NCI-H82 (cell line): ENCODE results near the gene LIPF.
"Not testable (repeated sequence)": the region's sequence is repeated elsewhere in the genome, so short reads cannot be mapped to it uniquely, and the experiment has no call there.

Experiments
- DNase-seq: peaks from one replicate; lab custom pipeline; 2025; lab: John Stamatoyannopoulos, UW

Gene LIPF, protein sequence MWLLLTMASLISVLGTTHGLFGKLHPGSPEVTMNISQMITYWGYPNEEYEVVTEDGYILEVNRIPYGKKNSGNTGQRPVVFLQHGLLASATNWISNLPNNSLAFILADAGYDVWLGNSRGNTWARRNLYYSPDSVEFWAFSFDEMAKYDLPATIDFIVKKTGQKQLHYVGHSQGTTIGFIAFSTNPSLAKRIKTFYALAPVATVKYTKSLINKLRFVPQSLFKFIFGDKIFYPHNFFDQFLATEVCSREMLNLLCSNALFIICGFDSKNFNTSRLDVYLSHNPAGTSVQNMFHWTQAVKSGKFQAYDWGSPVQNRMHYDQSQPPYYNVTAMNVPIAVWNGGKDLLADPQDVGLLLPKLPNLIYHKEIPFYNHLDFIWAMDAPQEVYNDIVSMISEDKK

DNA sequence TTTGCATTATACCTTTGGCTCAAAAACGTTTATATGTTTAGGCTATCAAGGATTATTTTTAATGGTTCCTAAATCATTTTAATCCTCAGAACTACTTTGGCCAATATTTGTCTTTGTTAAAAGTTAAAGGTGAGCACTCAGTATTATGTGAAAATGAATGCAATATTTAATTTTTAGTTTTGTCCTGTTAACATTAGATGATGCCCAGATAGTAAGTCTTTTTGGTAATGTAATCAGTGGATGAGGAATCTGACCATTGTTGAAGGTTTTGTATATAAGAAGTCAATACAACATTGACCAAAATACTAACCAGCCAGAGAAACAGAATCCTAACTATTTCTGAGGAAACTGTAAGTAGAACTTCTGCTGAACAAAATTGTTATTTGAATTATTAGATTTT is at the start of gene LIPF:
Gene LIPF (plus strand): TSS at position 301 of the 400 bp plus-strand sequence. CDS start 2,856 bp downstream, outside the sequence.
- no peak for DNase-seq

DNA sequence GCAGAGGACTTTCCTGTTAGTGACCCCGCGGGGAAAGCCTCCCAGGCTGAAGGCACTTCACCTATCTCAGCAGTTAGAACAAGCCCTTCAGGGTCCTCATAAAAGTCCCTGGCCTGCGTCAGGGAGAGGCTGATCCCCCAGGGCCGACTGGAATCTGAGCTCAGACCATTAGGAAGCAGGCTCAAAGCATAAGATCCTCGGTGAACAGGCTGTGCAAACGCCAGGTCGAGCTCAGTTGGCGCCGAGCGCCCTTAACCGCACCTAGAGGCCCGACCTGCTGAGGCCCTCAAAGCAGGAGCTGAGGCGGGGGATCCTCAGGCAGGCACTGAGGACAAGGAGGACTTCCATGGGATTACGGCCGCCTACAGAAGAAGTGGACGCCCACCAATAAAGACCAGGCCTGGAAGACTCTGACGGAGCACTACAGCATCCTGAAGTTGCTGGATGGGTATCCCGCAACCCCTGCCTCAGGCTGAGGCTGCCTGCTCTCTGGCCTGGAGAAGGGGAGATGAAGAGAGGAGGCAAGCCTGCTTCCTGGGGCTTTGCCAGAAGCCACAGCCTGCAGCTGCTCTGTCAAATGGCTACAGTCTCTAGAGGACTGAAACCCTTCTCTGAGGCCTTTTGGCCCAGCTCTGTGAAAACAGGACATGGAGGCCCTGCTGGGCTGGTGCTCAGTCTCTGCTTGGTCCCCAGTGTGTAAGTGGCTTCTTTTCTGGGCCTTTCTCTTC is 47.8 kb upstream of the LIPF start:
- DNase-seq: no peak

DNA sequence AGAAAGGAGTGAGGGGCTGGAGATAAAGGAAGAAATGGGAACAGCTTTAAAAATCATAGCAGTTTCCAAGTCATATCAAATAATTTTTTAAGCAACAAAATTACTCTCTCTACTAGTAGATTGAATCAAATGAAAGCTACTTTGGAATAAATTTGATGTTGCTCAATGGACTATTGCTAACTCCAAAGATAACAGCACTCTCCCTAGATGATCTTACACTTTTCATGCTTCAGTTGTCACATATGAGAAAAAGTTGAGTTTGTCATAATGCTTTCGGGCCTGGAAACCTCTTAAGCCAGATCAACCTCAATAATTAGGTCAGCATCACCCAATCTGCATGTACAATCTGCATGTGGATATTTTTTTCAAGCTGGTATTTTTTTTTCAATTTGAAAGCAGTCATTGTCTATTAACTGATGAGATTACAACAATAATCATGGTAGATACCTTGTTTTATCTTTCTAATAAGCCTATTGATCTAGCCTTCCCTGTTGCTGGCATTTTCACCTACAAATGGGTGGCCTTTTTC is 46.4 kb upstream of the LIPF start:
- no peak for DNase-seq

DNA sequence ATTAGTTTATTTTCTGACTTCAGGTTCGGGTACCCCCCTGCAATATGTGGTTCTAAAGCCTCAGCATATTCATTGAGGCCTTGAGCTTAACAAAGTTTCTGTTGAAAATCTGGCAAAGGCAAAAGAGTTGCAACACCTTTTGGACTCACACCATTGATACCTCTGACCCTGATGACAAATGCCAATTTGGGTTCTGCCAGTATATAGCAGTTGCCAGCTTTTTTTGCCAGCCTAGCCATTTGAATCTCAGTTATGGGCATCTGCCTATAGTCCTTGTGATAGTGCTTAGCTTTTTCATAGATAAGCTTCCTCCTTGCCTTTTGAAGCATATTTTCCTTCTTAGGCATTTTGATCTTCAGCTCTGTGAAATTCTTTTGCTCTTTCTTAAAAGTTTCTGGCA is 45.7 kb upstream of the LIPF start:
- DNase-seq: no peak

DNA sequence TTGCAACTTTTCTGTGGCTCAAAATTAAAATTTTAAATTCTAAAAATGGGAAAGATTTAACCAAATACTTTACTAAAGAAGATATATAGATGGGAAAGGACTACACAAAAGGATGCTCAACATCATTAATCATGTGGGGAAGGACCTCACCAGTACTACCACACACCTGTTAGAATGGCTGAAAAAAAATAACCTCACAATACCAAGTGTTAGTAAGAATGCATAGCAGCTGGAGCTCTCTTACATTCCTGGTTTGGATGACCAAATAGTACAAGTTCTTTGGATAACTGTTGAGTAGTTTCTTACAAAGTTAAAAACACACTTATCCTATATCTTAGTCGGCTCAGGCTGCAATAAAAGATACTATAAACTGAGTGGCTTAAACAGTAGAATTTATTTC is 43.8 kb upstream of the LIPF start:
- DNase-seq: no peak

DNA sequence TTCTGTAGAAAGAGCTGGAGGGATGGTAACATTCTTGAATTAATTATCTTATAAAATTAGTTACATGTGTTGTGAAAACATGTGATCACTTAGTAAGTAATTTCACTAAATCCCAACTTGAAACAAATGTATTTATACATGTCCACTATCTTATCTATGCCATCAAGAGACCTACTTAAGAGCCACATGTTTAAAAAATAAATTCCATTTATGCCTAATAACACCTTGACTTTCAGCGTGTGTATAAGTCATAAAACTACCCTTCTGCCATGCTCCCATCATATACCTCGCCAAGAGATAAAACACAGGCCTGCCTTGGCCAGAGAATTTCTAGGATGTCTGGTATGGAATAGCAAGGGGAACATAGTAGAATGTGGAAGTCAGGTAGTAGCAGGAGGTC is 40.4 kb upstream of the LIPF start:
- DNase-seq: no peak

DNA sequence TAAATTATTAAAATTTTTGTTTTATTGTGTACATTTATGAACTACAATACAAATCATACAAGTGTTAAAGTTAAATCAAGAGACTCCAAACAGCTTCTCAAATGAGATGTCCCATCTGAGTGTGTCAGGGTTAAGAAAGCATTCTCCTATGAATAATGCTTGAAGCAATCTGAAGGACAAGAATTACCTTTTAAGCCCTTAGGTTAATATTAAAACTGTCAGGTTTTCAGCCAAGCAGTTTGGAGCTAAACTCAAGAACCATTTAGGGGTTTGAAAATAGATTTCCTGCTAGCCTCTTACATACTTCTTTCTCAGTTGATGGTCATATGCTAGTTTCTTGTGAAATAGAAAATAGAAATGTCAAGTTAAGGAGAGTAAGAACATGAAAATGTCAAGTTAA is 39.4 kb upstream of the LIPF start:
- DNase-seq: no peak

DNA sequence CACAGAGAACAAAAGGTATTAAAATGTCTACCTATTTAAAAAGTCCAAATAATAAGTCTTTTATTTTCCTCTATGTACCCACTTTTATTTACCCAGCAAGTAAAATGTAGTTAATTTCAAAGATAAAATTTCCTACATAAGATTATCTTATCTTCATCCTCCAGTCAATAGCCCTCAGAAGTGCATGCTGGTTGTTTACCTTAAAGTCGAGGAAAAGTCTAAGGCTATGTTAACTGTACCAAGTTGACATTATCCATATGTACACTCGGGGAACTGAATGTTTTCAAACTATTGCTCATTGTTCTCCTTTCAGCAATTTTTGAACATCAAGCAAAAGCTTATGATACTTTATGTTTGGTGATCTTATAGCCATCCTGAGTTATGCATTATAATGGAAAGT is 24.1 kb upstream of the LIPF start:
- DNase-seq: no peak

DNA sequence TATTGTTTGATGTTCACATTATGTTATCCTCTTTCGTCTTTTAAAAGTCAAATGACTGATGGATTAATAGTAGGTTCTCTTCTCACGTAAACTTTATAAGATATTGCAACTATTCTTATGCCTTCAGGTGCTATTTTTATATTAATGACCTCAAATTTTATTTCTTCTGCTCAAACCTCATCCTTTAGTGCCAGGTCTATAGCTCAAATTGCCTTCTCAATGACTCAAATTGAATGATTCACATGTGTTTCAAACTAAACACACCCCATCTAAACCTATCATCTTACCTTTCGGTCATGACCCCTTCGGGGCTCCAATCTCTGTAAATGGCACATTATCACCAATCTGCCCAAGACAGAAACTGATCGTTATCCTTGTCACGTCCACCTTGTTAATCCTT is 22.0 kb upstream of the LIPF start:
- no peak for DNase-seq

DNA sequence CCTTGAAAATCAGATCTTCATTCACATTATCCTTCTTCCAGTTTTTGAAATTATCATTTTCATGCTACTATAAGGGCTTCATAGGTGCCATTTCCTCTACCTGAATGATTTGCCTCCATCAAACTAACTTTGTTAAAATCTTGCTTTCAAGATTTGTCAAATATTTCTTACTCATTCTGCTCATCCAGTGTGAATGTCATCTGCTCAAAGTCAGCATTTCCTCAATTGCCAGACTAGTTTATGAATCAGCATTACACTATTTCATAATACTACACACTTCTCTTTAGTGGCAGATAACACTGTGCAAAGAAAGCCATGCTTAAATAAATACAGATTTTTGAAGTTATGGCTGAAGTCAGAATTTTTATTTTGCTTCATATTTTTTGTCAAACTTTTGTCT is 21.3 kb upstream of the LIPF start:
- DNase-seq: no peak

DNA sequence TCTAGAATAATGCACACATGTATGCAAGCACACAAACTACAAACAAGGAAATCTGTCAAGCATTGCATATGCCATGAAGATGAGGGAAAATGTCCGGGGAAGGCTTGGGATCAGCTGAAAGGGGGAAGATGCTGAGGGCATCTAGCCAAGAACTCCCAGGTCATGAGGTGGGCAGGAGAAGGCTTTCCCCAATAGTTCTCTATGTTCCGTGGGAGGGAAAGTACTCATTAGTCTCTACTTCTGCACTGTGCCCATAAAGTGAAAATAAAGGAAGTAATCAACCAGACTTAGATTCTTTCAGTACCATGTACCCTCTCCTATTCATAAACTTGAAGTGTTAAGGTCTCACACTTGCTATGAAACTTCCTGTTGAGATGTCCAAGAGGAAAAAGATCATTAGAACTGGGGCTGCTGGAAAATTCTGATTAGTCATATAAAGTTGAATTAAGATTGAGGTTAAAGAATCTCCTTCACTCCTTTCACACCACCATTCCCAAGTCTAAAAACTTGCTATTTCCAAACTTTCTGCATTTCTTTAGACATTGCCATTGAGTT is 17.1 kb upstream of the LIPF start:
- DNase-seq: no peak

DNA sequence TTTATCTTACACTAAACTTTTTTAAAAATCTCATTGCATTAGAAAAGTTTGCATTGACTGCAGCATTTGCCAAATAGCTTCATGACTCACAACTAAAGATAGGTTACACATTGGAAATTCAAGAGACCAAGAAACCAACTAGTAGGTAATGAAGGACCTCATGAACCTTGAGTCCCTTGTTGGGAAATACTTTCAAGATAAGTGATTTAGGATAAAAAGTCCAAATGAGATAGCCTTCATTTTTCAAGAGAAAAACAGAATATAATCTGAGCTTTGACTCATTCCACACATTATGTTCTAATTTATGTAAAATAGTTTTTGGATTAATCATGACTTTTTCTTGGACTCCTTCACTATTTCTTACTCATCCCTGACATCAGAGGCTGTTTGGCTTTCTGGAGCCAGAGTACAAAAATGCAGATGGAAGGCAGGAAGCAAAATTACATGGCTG is 13.1 kb upstream of the LIPF start:
- DNase-seq: no peak

DNA sequence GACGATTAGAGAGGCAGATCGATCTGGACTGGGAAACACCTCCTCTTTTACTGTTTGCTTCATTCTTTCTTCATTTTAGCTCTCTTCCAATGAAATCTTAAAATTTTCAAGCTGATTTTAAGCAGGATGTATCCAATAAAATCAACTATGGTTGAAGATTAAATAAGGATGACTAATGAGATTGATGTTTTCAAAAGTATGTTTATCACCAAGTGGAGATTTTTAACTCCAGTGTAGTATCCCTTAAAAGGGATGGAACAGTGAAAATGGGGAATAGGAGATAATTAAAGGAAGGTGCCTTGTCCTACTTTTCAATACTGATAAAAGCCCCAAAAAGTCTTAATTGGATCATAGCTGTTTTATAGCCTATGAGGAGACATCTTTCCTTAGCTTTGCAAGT is 11.6 kb upstream of the LIPF start:
- no peak for DNase-seq

DNA sequence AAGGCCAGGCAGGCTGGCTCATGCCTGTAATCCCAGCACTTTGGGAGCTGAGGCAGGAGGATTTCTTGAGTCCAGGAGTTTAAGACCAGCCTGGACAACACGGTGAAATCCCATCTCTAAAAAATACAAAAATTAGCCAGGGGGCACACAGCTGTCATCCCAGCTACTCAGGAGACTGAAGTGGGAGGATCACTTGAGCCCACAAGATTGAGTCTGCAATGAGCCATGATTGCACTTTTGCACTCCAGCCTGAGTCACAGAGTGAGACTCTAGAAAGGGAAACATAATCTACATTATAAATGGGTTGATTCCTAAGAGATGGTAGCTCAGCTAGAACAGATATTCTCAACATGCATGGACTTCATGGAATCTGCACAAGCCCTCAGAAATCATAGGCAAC is 6.3 kb upstream of the LIPF start:
- no peak for DNase-seq

DNA sequence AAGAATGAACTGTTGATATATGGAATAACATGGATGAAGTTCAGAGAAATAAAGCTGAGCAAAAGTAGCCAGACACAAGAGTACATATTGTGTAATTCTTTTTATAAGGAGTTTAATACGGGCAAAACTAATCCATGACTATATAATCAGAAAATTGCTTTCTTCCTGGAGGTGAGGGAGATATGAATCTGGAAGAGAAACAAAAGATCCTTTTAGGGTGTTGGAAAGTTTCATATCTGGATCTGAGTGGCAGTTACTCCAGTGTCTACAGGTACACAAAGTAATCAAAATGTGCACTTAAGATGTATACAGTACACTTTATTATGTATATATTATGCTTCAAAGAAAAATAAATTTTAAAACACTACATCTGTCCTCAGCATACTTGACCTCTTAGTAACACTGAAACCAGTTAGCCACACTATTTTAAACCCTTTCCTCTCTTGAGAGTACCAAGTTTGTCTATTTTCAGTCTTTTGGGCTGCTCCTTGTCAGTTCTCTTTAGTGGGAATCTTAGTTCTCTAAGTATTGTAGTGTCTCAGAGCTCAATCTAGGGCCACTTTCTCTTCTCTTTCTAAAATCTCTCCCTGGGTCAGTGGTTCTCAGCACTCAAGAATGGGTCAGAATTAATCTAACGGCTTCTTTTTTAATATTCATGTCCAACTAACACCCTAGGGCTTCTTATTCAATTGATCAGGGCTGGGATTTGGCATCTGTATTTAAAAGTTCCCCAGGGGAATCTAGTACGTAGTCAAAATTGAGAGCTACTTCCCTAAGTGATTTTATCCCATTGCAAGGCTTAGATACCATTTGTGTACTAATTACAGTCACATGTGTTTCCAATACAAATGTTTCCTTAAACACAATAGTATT is 4.3 kb upstream of the LIPF start:
- DNase-seq: no peak

DNA sequence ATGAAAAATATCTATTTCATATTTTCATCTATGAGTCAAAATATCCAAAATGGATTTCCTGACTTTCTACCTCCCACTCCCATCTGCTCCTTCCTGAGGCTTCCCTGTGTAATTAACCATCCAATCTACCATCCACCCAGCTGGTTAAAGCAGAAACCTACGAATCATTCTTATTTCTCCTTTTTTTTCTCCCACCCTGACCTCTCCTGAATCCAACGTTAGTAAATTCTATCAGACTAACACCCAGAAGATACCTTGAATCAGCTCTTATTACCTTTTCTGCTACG is 3.7 kb upstream of the LIPF start:
- DNase-seq: no peak

DNA sequence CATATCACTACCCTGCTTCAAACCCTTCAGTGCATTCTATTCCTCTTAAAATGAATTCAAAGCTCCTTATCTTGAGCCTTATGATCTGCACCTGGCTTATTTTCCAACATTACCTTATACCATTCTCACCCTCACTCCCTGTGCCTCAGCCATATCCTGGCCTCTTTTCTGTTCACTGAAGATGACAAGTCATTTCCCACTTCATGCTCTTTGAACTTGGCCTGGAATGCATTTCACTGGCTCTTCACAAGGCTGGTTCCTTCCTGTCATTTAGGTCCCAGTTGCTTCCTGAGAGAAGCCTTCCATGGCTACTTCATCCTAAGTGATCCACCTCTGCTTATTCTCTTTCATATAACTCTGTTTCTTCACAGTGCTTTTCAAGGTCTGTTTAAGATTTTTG is 3.2 kb upstream of the LIPF start:
- DNase-seq: no peak

DNA sequence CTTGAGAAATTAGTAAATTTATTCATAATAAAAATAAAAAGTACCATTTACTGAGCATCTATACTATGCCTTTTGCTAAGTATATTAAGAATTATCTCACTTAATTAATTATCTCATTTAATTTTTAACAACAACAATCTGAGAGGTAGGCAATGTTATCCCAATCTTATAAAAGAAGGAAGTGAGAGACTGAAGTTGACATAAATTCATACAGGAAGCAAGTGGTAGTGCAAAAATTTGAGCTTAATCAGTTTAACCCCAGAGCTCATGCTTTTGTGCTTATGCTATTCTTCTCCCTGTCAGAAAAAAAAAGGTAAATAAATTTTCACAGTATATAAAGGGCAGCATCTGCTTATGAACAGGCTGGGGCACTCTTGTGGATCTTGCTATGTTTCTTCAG is 2.7 kb upstream of the LIPF start:
- no peak for DNase-seq

DNA sequence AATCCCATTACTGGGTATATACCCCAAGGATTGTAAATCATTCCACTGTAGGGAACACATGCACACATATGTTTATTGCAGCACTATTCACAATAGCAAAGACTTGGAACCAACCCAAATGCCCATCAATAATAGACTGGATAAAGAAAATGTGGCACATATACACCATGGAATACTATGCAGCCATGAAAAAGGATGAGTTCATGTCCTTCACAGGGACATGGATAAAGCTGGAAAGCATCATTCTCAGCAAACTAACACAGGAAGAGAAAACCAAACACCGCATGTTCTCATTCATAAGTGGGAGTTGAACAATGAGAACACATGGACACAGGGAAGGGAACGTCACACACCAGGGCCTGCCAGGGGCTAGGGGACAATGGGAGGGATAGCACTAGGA is 1.1 kb upstream of the LIPF start:
- DNase-seq: not testable (repeated sequence)

DNA sequence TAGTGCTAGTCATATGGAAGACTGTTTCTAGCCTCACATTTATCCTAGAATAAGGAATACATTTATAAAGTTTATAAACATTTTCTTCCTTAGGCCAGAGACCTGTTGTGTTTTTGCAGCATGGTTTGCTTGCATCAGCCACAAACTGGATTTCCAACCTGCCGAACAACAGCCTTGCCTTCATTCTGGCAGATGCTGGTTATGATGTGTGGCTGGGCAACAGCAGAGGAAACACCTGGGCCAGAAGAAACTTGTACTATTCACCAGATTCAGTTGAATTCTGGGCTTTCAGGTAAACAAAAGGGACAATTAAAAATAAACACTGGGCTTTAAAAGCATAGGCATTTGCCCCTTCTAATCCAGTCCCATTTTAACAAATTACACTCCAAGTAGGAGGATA is 4.2 kb downstream of the LIPF start:
- DNase-seq: no peak

DNA sequence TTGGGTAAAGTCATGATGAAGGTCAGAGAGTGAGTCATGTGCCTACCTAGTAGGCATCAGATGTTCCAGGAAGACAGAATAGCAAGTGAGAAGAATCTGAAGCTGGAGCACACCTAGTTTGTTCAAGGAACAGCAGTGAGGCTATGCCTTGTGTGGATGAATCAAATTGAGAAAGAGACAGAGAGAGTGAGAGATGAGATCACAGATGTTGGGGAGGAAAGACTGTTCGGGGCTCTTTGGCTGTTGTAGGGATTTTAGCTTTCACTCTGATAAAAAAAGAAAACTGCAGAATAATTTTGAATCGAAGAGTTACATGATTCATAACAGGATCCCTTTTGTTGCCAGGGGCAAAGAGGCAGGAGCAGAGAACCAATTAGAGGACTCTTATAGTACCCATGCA is 6.3 kb downstream of the LIPF start:
- no peak for DNase-seq

DNA sequence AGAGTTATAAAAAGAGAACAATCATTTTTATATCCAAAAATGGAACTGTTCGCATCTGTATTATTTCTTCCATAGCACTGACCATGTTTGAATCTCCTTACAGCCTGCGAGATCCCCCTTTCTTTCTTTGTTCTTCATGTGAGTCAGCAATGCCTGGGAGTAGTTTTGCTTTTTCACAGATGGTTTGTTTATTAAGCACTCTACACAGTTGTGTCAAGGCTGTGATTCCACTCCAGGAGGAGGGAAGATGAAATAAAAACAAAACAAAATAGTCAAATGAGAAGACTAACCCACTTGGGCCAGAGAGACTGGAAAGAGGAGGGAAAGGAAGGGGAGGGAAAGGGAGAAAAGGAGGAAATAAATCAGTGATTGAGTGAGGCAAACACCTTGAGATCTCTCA is 7.8 kb downstream of the LIPF start:
- DNase-seq: no peak
